Esophagus (tissue), 2 donors: Measurements from ENCODE around the gene NUAK2. TPM values are rescaled to one million over a fixed set of nuclear protein-coding genes. Genes with fewer than 3 reads are reported as not detected.

ENCODE experiments used
- H3K27ac ChIP-seq, 2 donors: one replicate each; pipeline ENCODE4 v1.5.1; 2013; ENCODE audit warnings: low read depth in 2 of 2, mild to moderate bottlenecking in 2 of 2, inconsistent platforms in 1 of 2, low read length in 1 of 2, moderate library complexity in 1 of 2
- H3K27me3 ChIP-seq, 2 donors: one replicate each; pipeline ENCODE4 v1.6.1; 2013; ENCODE audit warnings: low read length in 2 of 2, control low read depth in 1 of 2, mild to moderate bottlenecking in 1 of 2; ENCODE audit not compliant: insufficient read depth in 2 of 2, control insufficient read depth in 1 of 2
- H3K36me3 ChIP-seq, 2 donors: one replicate each; pipeline ENCODE4 v1.6.1; 2013; ENCODE audit warnings: low read length in 1 of 2; ENCODE audit not compliant: control insufficient read depth in 2 of 2, insufficient read depth in 2 of 2
- H3K4me1 ChIP-seq, 2 donors: one replicate each; pipeline ENCODE4 v1.6.1; 2013; ENCODE audit warnings: low read length in 1 of 2; ENCODE audit not compliant: control insufficient read depth in 2 of 2, insufficient read depth in 2 of 2
- H3K4me3 ChIP-seq, 2 donors: one replicate each; pipeline ENCODE4 v1.5.1; 2013; ENCODE audit warnings: low read length in 2 of 2, mild to moderate bottlenecking in 2 of 2, low read depth in 1 of 2, moderate library complexity in 1 of 2
- H3K9me3 ChIP-seq, 2 donors: one replicate each; pipeline ENCODE4 v1.6.1; 2013; ENCODE audit warnings: mild to moderate bottlenecking in 2 of 2, low read depth in 1 of 2, low read length in 1 of 2, moderate library complexity in 1 of 2; ENCODE audit not compliant: control insufficient read depth in 2 of 2, insufficient read depth in 1 of 2
- WGBS, 2 donors: extraction: QIAGEN DNeasy Blood & Tissue Kit; methylation state at CpG; one replicate each; pipeline ENCODE4 v1.1.7; 2013; 5-methylcytosine and 5-hydroxymethylcytosine counted together
- polyA plus RNA-seq, 2 donors: library from polyadenylated mRNA; stranded (reverse); fragments of 200-250 nt; gene quantifications; one replicate each; pipeline ENCODE4 v1.2.3, GENCODE V29; 2013
- donor health status: healthy with polysubstance abuse.
- donor health status: Bipolar disorder and iron deficiency.

The NUAK2 gene
- polyA plus RNA-seq, 2 donors = 14.7 to 28.3 TPM

GRCh38 chr1:205357567-205357966 lies 36.0 kb upstream of the NUAK2 start:
- WGBS, 2 donors = 60 to 74% methylated on average over 3 of the region's 3 CpGs
- Histone ChIP-seq H3K27ac (no peak overlapping the region), H3K9me3 (no peaks in the 10 kb centered on the region)

GRCh38 chr1:205356440-205357139 lies 35.0 kb upstream of the NUAK2 start, which contains the start of gene KLHDC8A:
Gene KLHDC8A, minus strand, starts transcription at chr1:205356922. Its CDS starts 13,318 bp downstream, at chr1:205343604.
- H3K27ac ChIP-seq = peak within 1 kb of the TSS in 1 of 2 donors; percentile 44
- peaks cover 0 to 14% of the 10 kb centered on the region in 2 donors for H3K4me1 ChIP-seq
- no peak within 1 kb of the TSS for H3K4me3 ChIP-seq
- no peaks in the 10 kb centered on the region for H3K36me3 ChIP-seq
- 28 to 42% methylated on average over 20 of the region's 20 CpGs for WGBS, 2 donors
- no peaks in the 10 kb centered on the region for H3K27me3 ChIP-seq
- H3K9me3 ChIP-seq = no peaks in the 10 kb centered on the region

More at GRCh38 chr1:205357567-205357966, 36.0 kb upstream of the NUAK2 start:
- Histone ChIP-seq H3K4me3 (no peak overlapping the region), H3K36me3 (no peaks in the 10 kb centered on the region), H3K4me1 (peaks cover 0 to 7% of the 10 kb centered on the region in 2 donors), H3K27me3 (no peaks in the 10 kb centered on the region)

GRCh38 chr1:205355075-205355453 lies 33.5 kb upstream of the NUAK2 start:
- H3K9me3 ChIP-seq = no peaks in the 10 kb centered on the region
- H3K4me1 ChIP-seq = peaks cover 0 to 14% of the 10 kb centered on the region in 2 donors
- no peaks in the 10 kb centered on the region for H3K36me3 ChIP-seq
- 44 to 52% methylated on average over 3 of the region's 3 CpGs for WGBS, 2 donors
- no peak overlapping the region for H3K4me3 ChIP-seq
- no peaks in the 10 kb centered on the region for H3K27me3 ChIP-seq
- peak overlapping the region; percentile 5 to 84 for H3K27ac ChIP-seq

GRCh38 chr1:205354259-205355074 lies 32.9 kb upstream of the NUAK2 start:
- no peak overlapping the region for H3K4me3 ChIP-seq
- H3K27ac ChIP-seq = peak overlapping the region; percentile 56 to 84
- peaks cover 0 to 14% of the 10 kb centered on the region in 2 donors for H3K4me1 ChIP-seq
- H3K9me3 ChIP-seq = no peaks in the 10 kb centered on the region
- H3K27me3 ChIP-seq = no peaks in the 10 kb centered on the region
- WGBS, 2 donors = 16 to 28% methylated on average over 5 of the region's 5 CpGs
- H3K36me3 ChIP-seq = no peaks in the 10 kb centered on the region

GRCh38 chr1:205353612-205354011 lies 32.1 kb upstream of the NUAK2 start:
- peaks cover 3 to 14% of the 10 kb centered on the region in 2 donors for H3K4me1 ChIP-seq
- H3K27me3 ChIP-seq = no peaks in the 10 kb centered on the region
- no peaks in the 10 kb centered on the region for H3K9me3 ChIP-seq
- peak overlapping the region in 1 of 2 donors; percentile 33 for H3K27ac ChIP-seq
- H3K4me3 ChIP-seq = no peak overlapping the region
- WGBS, 2 donors = 67 to 89% methylated on average over 6 of the region's 6 CpGs
- H3K36me3 ChIP-seq = no peaks in the 10 kb centered on the region

- no peaks in the 10 kb centered on the region for H3K9me3 ChIP-seq
- 90 to 93% methylated on average over 4 of the region's 4 CpGs for WGBS, 2 donors
- H3K4me3 ChIP-seq = no peak overlapping the region
- H3K27me3 ChIP-seq = no peaks in the 10 kb centered on the region
- no peaks in the 10 kb centered on the region for H3K36me3 ChIP-seq
- H3K27ac ChIP-seq = no peak overlapping the region
- H3K4me1 ChIP-seq = peaks cover 3 to 14% of the 10 kb centered on the region in 2 donors
Measured at GRCh38 chr1:205353191-205353590, 31.6 kb upstream of the NUAK2 start.

GRCh38 chr1:205351984-205352713 lies 30.6 kb upstream of the NUAK2 start:
- peak overlapping the region; percentile 21 to 76 for H3K27ac ChIP-seq
- H3K9me3 ChIP-seq = no peaks in the 10 kb centered on the region
- no peaks in the 10 kb centered on the region for H3K36me3 ChIP-seq
- whole genome bisulfite sequencing, 2 donors = 64 to 68% methylated on average over 11 of the region's 11 CpGs
- no peak overlapping the region for H3K4me3 ChIP-seq
- no peaks in the 10 kb centered on the region for H3K27me3 ChIP-seq
- H3K4me1 ChIP-seq = peaks cover 3 to 14% of the 10 kb centered on the region in 2 donors

GRCh38 chr1:205350691-205351141 lies 29.2 kb upstream of the NUAK2 start:
- no peaks in the 10 kb centered on the region for H3K36me3 ChIP-seq
- H3K4me1 ChIP-seq = peaks cover 3 to 10% of the 10 kb centered on the region in 2 donors
- H3K27ac ChIP-seq = no peak overlapping the region
- no peaks in the 10 kb centered on the region for H3K9me3 ChIP-seq
- H3K4me3 ChIP-seq = no peak overlapping the region
- 74 to 85% methylated on average over 8 of the region's 8 CpGs for WGBS, 2 donors
- H3K27me3 ChIP-seq = no peaks in the 10 kb centered on the region

- Histone ChIP-seq H3K27ac (peak overlapping the region in 1 of 2 donors; percentile 67), H3K27me3 (no peaks in the 10 kb centered on the region), H3K36me3 (no peaks in the 10 kb centered on the region), H3K4me3 (no peak overlapping the region), H3K4me1 (peaks cover 3 to 10% of the 10 kb centered on the region in 2 donors), H3K9me3 (no peaks in the 10 kb centered on the region)
- WGBS, 2 donors = 80 to 82% methylated on average over 4 of the region's 4 CpGs
Measured at GRCh38 chr1:205350124-205350523, 28.6 kb upstream of the NUAK2 start.
